ENCODE measurements around the gene METTL5.
"Not testable (repeated sequence)": the region's sequence is repeated elsewhere in the genome, so short reads cannot be mapped to it uniquely, and the experiment has no call there.

METTL5 gene

DNA sequence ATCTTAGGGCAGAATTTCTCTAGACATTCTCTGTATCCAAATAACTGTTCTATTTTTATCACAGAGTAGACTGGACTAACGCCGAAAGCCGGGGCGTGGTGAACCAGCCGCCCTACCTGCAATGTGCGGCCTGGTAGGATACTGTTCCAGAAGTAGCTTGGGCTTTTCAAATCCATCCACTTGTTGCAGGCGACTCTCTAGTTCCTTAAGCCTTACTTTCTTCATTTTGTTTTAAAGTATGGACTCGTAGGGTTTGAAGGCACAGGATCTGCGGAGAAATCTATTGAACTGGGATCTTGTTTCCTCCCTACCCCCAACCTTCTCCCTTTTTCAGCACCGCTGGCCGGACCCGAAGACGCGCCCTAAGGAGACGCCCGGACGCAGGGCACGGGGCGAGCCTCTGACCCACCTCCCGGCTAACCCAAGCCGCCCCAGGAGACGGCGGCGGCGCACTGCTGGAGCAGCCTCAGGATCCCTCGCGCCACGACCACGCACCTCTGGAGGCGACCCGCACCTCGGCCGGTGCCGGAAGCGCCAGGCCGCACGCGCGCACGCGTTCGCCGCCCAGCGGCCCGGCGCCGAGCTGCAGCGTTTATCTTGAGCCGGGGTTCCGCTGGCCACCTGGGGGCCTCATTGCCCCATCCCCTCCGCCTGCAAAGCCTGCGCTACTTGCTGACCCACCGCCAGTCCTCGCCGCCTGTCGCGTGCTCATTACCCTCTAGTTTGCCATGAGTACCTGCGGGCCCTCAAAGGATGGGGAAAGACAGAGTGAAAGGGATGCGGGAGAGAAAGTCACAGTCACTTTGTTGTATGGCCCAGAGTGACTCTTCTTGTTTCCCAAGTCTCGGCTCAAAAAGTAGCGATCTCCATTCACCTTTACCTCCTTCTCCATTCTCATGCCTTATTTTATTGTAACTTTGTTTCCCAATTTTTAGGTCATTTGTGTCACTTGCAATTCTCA, at the start of gene METTL5:
METTL5 (minus strand) TSS at position 533 of the 961 bp plus-strand sequence; CDS start at position 225, 308 bp downstream.
- peak; percentile 72 for DNase-seq (ENCODE audit: low read depth)

DNA sequence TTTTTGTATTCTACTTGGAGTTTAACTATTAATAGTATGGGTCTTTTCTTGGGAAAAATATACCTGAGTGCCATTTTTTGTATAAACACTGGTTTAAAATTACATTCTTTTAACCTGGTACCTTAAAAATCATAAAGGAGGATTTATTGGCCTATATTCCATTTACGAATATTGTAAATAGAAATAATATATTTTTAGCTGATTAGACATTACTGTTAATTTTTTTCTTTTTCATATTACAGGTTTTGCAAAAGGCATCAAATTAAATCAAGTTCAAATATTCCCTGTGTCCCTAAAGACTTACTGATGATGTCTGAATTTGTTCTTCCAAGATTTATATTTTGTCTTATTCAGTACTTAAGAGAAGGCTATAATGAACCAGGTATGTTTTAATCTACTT, 47.3 kb upstream of the METTL5 start:
- DNase-seq (ENCODE audit: low read depth), result no peak

DNA sequence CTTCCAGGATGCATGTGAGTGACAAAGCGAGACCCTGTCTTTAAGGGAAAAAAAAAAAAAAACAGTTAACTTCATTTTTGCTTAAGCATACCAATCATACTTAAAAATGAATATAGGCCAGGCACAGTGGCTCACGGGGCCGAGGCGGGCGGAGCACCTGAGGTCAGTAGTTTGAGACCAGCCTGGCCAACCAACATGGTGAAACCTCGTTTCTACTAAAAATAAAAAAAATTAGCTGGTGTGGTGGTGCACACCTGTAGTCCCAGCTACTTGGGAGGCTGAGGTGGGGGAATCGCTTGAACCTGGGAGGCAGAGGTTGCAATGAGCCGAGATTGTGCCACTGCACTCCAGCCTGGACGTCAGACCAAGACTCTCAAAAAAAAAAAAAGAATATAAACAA, 46.7 kb upstream of the METTL5 start:
- DNase-seq (ENCODE audit: low read depth), result not testable (repeated sequence)

DNA sequence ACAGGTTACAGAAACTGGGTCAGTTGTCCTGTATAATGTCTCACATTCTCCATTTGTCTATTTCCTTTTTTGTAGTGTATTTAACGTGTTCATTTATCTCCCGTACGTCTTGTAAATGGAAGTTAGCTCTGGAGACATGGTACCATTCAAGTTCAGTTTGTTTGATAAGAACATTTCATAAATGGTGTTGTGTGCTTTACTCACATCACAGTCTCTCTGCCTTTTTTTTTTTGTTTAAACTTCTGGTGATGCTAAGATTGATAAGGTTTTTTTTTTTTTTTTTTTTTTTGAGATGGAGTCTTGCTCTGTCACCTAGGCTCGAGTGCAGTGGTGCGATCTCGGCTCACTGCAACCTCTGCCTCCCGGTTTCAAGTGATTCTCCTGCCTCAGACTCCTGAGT, 44.2 kb upstream of the METTL5 start:
- no peak for DNase-seq (ENCODE audit: low read depth)

DNA sequence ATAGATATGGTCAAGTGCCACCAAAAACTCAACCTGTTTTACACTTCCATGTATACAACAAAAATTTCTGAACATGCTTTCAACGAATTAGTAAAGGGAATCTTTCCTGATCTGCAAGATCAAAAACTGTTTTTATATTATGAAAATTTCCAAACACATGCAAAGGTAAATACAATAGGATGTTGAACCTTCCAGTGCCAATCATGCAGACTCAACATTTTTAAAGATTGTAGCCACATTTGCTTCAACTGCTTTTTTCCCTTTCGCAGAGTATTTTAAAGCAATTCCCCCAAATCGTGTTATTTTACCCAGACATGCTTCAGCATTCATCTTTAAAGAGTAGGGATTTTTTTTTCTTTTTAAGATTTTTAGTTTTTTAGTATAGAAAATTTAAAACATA, 42.9 kb upstream of the METTL5 start:
- no peak for DNase-seq (ENCODE audit: low read depth)

DNA sequence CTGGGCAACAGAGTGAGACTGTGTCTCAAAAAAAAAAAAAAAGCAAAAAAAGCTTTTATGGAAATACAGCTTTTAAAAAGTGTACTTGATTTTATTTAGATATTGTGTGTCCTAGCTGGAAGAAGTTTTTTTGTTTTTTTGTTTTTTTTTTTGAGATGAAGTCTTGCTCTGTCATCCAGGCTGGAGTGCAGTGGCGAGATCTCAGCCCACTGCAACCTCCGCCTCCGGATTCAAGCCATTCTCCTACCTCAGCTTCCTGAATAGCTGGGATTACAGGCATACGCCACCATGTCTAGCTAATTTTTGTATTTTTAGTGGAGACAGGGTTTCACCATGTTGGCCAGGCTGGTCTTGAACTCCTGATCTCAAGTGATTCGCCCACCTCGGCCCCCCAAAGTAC, 41.5 kb upstream of the METTL5 start:
- not testable (repeated sequence) for DNase-seq (ENCODE audit: low read depth)

DNA sequence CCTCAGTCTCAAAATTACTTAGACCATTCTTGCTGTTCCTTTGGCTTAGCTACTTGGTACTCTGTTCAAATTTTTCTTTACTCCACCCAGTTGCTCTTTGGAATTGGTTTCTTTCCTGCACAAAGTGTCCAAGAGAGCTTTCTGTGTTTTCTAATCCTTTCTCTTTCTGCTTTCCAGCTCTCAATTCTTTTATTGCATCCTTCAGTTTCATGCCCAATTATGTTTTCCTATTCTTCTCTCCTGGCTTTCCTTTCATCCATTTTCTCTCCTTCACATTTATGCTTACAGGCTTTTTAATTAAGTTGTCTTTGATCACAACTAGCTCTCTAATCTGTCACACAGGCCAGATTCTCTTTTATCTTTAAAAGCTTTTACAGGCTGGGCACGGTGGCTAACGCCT, 40.8 kb upstream of the METTL5 start:
- no peak for DNase-seq (ENCODE audit: low read depth)

DNA sequence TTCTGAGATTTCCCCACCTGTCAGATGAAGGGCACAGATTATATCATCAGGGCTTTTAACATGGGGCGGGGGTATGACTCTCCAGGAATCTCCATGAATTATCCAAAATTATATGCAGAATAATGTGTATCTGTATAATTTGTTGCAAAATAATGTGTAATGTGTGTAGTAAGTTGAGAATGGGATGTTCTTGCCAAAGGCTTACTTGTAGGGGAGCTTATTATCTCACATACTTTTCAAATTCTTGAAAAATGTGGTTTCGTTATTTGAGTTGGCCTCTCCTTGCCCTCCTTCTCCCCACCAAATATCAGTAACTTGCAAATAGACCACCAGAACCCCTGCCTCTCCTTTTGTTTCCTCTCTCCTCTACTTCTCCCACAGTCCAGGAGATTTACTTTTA, 38.1 kb upstream of the METTL5 start:
- no peak for DNase-seq (ENCODE audit: low read depth)

DNA sequence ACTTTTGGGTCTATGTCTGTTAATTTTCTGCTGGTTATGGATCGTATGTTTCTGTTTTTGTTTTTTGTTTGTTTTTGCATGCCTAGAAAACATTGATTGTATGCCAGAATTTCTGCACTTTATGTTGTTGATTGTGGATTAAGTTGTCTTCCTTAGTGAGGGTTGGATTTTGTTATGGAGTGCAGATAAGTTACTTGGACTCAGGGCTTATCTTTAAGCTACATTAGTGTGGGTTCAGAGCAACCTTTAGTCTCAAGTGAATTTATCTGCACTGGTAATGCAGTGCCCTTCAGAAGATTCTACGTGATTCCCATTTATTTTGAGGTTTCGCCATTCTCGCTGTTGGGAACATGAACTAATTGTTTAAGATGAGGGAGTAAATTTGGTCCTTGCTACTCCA, 35.4 kb upstream of the METTL5 start:
- no peak for DNase-seq (ENCODE audit: low read depth)

DNA sequence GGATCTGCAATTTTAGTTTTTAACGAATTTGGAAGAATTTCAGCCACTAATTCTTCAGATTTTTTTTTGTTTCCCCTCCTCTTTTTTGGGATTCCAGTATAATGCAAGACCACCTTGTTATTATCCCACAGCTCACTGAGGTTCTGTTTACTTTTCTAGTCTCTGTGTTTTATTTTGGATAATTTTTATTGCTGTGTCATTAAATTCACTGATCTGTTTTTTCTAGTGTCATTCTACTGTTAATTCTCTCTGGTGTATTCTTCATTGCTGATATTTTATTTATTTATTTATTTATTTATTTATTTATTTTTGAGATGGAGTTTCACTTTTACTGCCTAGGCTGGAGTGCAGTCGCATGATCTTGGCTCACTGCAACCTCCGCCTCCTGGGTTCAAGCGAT, 34.7 kb upstream of the METTL5 start:
- DNase-seq (ENCODE audit: low read depth), result no peak

DNA sequence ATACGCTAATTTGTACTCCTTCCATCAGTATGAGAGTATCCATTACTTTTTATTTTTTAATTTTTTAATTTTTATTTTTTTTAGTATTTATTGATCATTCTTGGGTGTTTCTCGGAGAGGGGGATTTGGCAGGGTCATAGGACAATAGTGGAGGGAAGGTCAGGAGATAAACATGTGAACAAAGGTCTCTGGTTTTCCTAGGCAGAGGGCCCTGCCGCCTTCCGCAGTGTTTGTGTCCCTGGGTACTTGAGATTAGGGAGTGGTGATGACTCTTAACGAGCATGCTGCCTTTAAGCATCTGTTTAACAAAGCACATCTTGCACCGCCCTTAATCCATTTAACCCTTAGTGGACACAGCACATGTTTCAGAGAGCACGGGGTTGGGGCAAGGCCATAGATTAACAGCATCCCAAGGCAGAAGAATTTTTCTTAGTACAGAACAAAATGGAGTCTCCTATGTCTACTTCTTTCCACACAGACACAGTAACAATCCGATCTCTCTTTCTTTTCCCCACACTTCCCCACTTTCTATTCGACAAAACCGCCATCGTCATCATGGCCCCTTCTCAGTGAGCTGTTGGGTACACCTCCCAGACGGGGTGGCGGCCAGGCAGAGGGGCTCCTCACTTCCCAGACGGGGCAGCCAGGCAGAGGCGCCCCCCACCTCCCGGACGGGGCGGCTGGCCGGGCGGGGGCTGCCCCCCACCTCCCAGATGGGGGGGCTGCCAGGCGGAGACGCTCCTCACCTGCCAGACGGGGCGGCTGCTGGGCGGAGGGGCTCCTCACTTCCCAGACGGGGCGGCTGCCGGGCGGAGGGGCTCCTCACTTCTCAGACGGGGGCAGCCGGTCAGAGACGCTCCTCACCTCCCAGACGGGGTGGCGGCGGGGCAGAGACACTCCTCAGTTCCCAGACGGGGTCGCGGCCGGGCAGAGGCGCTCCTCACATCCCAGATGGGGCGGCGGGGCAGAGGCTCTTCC, 30.9 kb upstream of the METTL5 start:
- DNase-seq (ENCODE audit: low read depth), result not testable (repeated sequence)

DNA sequence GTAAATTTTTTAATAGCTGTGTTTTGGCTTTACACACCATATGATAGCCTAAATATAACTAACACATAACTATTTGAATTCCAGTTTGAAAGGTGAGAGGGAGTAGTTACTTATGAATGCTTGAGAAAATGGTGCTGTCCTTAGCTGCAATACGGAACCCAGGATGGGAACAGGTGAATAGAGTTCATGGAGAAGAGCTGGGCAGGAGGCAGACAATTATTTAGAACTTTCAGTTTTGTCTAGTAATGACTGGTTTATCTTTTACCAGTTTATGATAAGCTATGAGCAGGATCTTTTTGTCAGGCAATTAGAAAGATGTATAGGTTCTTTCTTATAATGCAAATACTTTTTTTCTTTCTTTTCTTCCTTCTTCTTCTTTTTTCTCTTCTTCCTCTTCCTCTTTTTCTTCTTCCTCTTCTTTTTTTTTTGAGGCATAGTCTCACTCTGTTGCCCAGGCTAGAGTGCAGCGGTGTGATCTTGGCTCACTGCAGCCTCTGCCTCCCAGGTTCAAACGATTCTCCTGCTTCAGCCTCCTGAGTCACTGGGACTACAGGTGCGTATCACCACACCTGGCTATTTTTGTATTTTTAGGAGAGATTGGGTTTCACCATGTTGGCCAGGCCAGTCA, 28.4 kb upstream of the METTL5 start:
- no peak for DNase-seq (ENCODE audit: low read depth)

DNA sequence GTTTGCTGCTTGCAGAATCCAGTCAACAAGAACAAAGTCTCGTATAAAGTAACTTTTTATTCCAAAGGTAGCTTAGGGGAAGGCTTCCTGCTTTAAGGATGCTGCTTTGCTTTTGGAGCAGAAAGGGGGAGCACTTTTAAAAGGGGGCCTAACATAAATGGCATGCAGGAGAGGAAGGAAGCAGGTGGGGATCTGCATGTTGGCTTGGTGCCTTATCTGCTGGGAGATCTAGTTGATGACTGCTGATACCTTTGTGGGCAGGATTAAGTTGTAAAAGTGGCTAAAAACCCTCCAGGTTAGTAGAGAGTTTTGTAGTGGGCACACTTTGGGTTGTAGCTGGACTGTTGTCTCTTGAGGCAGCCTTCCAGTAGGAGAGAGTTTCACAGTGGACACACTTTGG, 25.0 kb upstream of the METTL5 start:
- no peak for DNase-seq (ENCODE audit: low read depth)

DNA sequence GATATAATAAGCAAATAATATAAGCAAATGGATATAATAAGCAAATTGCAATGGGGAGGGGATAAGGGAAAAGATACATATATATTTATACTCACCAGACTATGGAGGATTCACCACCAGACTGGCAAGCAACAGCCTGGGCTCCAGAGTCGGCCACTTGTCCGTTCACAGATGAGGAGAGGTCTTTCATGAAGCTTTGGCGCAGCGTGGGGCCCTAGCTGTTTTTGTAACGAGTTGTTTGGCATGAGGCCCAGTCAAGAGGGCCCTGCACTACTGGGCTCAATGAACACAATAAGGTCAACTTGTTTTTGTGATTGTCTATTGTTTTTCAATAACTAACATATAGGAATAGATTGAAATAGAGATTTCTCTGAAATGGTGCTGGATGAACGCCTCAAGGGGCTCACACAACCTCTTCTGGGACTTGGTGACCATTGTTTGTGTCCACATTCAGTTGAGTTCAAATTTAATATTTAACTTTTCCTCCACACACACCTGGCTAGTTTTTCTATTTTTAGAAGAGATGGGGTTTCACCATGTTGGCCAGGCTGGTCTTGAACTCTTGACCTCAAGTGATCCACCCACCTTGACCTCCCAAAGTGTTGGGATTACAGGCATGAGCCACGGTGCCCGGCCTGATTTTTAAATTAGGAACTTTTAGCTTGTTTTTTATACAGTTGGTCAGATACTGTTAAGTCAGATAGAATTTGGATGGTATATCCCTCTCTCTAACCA, 24.4 kb upstream of the METTL5 start:
- DNase-seq (ENCODE audit: low read depth), result not testable (repeated sequence)

DNA sequence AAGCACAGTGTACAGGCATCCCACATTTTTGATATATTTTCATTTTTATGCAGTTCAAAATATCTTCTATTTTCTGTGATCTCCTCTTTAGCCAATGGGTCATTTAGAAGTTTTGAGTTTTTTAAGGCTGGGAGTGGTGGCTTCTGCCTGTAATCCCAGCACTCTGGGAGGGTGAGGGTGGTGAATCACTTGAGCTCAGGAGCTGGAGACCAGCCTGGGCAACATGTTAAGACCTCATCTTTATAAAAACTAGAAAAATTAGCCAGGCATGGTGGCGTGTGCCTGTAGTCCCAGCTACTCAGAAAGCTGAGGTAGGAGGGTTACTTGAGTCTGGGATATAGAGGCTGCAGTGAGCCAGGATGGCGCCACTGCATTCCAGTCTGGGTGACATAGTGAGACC, 20.3 kb upstream of the METTL5 start:
- no peak for DNase-seq (ENCODE audit: low read depth)

DNA sequence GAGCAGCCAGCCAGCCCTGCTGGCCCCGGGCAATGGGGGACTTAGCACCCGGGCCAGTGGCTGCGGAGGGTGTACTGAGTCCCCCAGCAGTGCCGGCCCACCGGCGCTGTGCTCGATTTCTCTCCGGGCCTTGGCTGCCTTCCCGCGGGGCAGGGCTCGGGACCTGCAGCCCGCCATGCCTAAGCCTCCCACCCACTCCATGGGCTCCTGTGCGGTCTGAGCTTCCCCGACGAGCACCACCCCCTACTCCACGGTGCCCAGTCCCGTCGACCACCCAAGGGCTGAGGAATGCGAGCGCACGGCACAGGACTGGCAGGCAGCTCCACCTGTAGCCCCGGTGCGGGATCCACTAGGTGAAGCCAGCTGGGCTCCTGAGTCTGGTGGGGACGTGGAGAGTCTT, 16.9 kb upstream of the METTL5 start:
- not testable (repeated sequence) for DNase-seq (ENCODE audit: low read depth)

DNA sequence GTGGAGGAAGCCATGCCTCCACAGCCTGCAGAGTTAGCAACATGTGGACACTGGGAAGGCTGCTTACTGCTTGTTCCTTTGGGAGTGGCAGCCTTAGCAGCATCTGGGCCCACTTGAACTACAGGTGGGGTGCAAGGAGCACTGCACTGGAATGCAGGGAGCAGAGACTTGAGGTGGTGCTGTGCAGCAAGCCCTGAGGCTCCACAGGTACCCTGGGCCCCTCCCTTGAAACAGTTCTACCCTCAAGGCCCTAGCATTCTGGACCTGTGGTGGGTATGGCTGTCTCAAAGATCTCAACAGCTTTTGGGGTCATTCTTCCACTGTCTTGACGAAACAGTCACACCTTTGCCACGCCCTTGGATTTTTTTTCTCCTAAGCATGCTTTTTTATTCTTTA, 16.0 kb upstream of the METTL5 start:
- DNase-seq (ENCODE audit: low read depth), result no peak

DNA sequence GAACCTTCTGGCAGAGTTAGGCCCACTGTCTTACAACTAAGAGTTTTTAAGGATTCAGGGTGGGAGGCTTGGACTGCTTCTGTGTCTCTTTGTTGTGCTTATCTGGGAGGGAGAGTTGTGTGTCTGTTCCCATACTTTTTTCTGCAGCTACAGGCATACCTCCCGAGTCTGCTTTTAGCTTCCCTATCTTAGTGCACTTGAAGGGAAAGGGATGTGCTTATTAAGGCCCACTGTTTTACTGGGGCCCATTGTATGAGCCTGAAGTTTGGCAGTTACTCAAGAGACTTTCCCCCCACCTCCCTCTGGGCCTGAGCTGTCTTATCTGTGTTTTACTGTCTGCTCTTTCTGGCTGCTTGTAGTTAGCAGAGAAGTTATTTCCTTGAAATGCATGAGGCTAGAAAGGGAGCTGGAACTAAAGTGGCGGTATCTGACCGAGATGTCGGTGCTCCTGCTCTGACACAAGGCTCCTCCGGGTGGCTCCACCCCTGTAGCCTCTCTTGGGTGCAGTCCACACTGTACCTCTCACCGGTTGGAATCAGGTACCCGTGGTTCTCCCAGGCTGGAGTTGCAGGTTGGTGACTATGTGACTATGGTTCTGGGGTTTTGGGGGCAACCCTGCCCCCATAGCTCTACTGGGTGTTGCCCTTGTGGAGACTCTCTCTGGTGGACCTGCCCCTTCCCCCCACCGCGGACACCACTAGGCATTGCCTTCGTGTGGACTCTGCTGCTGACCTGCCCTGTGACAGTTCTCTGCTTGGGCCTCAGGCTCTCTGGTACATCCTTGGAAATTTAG, 15.4 kb upstream of the METTL5 start:
- DNase-seq (ENCODE audit: low read depth), result no peak

DNA sequence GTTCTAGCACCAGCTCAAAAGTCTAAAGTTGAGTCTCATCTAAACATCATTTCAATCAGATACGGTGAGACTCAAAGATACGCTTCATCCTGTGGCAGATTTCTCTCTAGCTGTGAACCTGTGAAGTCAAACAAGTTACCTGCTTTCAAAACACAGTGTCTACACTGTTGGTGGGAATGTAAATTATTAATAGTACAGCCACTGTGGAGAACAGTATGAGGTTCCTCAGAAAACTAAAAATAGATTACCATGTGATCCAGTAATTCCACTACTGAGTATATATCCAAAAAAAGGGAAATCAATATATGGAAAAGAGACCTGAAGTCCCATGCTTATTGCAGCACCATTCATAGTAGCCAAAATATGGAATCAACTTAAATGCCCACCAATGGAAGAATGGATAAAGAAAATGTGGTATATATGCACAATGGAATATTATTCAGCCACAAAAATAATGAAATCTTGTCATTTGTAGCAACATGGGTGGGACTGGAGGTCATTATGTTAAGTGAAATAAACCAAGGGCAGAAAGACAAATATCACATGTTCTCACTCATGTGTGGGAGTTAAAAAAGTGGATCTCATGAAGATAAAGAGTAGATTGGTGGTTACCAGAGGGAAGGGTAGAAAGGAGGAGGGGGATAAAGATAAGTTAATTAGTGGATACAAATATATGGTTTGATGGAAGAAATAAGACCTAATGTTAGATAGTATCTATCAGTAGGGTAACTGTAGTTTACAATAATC, 14.2 kb upstream of the METTL5 start:
- no peak for DNase-seq (ENCODE audit: low read depth)

DNA sequence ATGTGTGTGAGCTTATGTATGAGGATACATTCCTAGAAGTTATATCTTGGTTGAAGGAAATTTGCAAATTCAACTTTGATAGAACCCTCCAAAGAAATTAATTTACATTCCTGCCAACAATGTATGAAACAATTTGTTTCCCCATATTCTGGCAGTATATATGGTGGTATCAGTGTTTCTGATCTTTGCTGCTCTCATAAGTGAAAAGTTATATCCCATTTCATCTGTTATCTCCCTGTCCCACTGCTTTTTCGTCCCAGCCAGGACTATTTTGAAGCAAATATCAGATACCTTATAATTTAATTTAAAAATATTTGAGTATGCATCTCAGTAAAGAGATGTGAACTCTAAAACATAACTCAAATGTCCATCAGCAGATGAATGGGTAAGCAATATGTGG, 9.7 kb upstream of the METTL5 start:
- DNase-seq (ENCODE audit: low read depth), result no peak

Measured in stimulated activated CD8-positive, alpha-beta memory T cell treated with anti-CD3 and anti-CD28 coated beads, Interleukin-4, amount 100 ng/mL, for 24 hours (primary cell).